HepG2 (cell line): Measurements from ENCODE around the gene JMJD6.

Experiments used
- CREB1 ChIP-seq, 2 experiments: fragments of 450-650 bp in 1 of 2; IDR thresholded peaks; 2 replicates each; pipeline ENCODE4 v1.6.1; 2016 to 2017; ENCODE audit warnings: control low read depth in 1 of 2, mild to moderate bottlenecking in 1 of 2, missing compliant biosample characterization in 1 of 2, missing genetic modification characterization in 1 of 2
- CTCF ChIP-seq: sonication (generic); formaldehyde crosslinking; IDR thresholded peaks from 2 replicates; pipeline ENCODE4 v1.5.0; 2020; ENCODE audit warnings: mild to moderate bottlenecking, missing genetic modification reagents, moderate library complexity
- NR3C1 ChIP-seq: sonication (generic); formaldehyde crosslinking; IDR thresholded peaks from 2 replicates; pipeline ENCODE4 v1.4.0; 2020; ENCODE audit warnings: missing genetic modification reagents
- SMC3 ChIP-seq: IDR thresholded peaks from 2 replicates; pipeline ENCODE4 v1.6.1; 2011; ENCODE audit warnings: low read length, improper control_type of control experiment
- TCF7 ChIP-seq: sonication (generic); IDR thresholded peaks from 2 replicates; pipeline ENCODE4 v1.6.1; 2016; ENCODE audit warnings: antibody characterized with exemption, low read depth
- TFE3 ChIP-seq: IDR thresholded peaks from 2 replicates; pipeline ENCODE4 v1.6.1; 2016
- TRIM22 ChIP-seq: fragments of 450-650 bp; IDR thresholded peaks from 2 replicates; pipeline ENCODE4 v1.6.1; 2017
- USF2 ChIP-seq, 2 experiments: sonication (generic) in 1 of 2; formaldehyde crosslinking in 1 of 2; IDR thresholded peaks; 2 replicates each; pipeline versions ENCODE4 v1.5.1 to v1.6.1; 2011 to 2020; ENCODE audit warnings: borderline replicate concordance in 1 of 2, low read depth in 1 of 2, low read length in 1 of 2, mild to moderate bottlenecking in 1 of 2, missing genetic modification reagents in 1 of 2, moderate library complexity in 1 of 2
- ZFP41 ChIP-seq: sonication (generic); formaldehyde crosslinking; IDR thresholded peaks from 2 replicates; pipeline ENCODE4 v1.4.0; 2020; ENCODE audit warnings: mild to moderate bottlenecking, missing genetic modification reagents, borderline replicate concordance
- ZNF570 ChIP-seq: sonication (generic); formaldehyde crosslinking; IDR thresholded peaks from 2 replicates; pipeline ENCODE4 v1.4.0; 2020; ENCODE audit warnings: mild to moderate bottlenecking, missing genetic modification reagents, borderline replicate concordance

GRCh38 chr17:76697702-76698465 lies 28.5 kb downstream of the JMJD6 start:
- TF ChIP-seq TFE3 (CRISPR knock-in tag) (no peak), NR3C1 (no peak), SMC3 (no peak), CTCF (CRISPR knock-in tag) (no peak), ZFP41 (no peak), TCF7 (no peak), CREB1 (IDR thresholded peaks at IDR 0.05) (no peak), CREB1 (CRISPR knock-in tag; IDR thresholded peaks at IDR 0.05) (no peak), ZNF570 (CRISPR knock-in tag) (no peak), USF2 (IDR thresholded peaks at IDR 0.05; ENCODE audit: low read depth, low read length) (no peak), USF2 (CRISPR knock-in tag; IDR thresholded peaks at IDR 0.05; ENCODE audit: borderline replicate concordance) (no peak), TRIM22 (no peak)
